ENCODE results near the gene VPS39.

VPS39 gene

DNA sequence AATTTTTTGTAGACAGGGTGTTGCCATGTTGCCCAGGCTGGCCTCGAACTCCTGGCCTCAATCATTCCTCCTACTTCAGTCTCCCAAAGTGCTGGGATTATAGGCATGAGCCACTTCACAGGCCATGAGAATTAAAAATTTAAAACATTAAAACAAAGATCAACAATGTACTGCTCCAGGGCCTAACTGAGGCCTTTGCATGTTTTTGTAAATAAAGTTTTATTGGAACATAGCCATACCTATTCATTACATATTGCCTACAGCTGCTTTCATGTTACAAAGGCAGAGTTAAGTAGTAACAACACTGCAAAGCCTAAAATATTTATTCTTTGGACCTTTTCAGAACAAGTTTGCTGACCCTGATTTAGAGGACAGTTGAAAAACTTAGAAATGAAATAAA, 9.6 kb downstream of the VPS39 start:
- DNase-seq (ENCODE audit: low read depth), result no peak

DNA sequence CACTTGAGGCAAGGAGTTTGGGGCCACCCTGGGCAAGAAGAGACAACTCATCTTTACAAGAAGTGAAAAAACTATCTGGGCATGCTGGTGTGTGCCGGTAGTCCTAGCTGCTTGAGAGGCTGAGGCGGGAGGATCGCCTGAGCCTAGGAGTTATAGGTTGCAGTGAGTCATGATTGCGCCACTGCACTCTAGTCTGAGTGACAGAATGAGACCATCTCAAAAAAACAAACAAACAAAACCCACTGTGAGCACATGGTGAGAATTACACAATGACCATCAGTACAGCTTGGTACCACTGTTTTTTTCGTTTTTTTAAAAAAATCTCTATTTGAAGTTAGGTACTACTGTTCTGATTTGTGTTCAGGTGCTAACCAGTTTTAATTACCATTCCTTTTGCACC, 13.6 kb downstream of the VPS39 start:
- no peak for DNase-seq (ENCODE audit: low read depth)

DNA sequence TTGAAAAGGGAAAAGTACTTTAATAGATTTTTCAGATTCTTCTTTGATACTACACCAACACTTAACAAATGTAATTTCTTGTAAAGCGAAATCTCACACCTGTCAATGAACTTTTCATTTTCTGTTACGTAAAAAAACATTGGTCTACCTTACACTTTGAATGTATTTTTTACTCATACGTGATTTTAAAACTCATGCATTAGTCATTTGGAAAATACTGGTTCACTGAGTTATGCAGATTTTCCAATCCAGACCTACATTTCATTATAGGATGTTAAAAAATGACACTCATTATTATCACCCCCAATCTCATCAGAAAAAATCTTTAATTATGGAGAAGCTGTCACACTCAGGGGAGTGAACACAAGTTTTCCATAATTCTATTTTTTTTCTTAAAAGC, 14.7 kb downstream of the VPS39 start:
- DNase-seq (ENCODE audit: low read depth), result no peak

DNA sequence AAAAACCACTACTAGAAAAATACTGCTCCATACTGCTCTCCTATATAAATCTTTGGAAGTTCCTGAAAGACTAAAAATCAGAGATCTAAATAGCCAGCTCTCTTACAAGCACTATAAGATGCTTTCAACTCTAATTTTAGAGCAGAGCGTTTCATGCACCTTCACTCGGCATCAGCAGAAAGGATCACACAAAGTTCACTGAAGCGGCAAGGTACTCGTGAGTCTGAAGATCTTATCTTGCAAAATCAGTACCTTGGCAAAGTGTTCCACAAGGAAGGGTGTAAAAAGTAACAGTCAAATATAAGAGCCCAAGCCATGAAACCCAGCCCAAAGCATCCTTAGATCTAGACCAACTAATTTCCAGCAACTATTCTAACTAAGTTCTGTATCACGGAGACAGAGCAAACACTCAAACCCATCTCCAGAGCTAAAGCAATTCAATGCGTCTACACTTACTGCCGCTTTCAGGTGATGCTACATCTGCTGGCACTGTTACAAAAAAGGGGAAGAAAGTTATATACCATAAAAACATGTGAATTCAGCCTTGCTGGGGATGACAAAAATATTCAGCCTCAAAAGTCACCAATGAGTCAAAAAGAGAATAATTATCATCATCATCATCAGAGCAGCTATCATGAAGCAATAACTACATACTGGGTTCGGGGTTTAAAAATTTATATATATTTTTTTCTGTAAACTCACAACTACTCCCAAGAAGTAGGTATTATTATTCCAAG, 16.3 kb downstream of the VPS39 start:
- DNase-seq (ENCODE audit: low read depth), result no peak

DNA sequence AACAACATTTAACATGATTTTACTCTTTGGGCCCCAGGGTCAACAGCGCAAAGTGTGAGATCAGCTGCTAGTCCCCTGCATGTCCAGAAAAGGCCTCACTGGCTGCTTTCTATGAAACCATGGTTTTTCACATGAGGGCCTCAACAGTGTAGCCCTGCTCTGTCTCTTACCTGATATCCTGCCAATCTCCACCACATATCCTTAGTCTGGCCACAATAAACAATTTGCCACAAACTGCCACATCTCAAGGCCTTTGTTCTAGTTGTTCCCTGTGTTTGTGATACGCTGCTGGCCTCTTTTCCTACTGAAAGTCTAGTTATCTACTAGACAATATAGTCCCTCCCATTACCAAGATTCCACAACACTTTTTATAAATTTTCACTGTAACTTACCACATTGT, 17.7 kb downstream of the VPS39 start:
- no peak for DNase-seq (ENCODE audit: low read depth)

DNA sequence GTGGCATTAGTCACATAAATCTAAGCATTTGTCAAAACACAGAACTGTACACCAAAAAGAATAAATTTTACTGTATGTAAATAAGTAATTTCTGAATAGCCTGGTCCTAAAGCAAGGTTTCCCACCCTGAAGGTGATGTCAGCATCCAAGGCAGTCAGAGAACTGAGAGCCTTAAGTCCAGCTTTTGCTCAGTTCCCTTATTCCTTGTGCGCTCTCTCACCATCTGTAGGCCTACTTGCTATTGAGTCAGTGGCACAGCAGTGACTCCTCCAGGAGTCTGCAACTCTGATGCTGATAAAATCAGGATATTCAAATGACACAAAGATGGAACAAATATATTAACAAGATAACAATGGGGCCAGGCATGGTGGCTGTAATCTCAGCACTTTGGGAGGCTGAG, 22.3 kb downstream of the VPS39 start:
- no peak for DNase-seq (ENCODE audit: low read depth)

DNA sequence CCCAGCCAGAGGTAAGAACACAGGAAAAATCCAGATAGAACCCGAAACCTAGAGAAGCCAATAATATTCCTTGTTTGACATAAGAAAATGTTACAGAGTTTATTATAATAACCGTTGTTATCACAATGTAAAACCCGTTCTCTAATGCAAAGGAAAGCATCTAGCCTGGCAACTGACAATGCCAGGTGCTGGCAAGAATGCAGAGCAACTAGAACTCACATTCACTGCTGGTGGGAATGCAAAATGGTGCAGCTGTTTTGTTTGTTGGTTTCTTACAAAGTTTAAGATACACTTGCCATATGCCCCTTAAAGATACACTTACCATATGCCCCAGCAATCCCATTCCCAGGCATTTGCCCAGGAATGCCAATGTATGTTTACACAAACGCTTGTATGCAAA, 23.4 kb downstream of the VPS39 start:
- DNase-seq (ENCODE audit: low read depth), result no peak

DNA sequence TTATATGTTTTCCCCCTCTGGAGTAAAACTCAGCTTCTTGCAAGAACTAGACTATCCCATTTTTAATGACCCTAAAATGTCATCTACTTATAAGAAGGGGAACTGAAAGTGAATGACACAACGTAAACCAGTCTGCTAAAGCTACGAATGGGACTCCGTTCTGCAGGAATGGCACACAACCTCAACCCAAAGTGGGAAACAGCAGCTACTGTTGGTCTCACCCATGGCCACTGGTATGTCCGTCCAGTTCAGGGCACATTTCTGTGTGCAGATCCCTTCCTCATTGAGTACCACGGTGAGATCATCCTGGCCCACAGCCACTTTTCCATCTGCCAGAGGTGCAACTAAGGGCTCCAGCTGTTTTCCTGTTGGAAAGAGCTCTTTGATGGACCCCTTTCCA, 23.8 kb downstream of the VPS39 start:
- DNase-seq (ENCODE audit: low read depth), result no peak

DNA sequence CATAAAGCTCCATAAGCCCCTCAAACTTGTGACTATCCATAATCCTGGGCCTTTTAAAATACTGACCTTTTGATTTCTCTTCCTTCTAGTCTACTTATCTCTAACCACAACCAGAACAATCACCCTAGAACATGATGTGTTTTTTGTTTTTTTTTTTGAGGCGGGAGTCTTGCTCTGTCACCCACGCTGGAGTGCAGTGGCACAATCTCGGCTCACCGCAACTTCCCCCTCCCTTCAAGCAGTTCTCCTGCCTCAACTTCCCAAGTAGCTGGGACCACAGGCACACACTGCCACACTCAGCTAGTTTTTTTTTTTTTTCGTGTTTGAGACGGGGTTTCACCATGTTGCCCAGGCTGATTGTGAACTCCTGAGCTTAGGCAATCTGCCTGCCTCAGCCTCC, 25.1 kb downstream of the VPS39 start:
- DNase-seq (ENCODE audit: low read depth), result no peak

DNA sequence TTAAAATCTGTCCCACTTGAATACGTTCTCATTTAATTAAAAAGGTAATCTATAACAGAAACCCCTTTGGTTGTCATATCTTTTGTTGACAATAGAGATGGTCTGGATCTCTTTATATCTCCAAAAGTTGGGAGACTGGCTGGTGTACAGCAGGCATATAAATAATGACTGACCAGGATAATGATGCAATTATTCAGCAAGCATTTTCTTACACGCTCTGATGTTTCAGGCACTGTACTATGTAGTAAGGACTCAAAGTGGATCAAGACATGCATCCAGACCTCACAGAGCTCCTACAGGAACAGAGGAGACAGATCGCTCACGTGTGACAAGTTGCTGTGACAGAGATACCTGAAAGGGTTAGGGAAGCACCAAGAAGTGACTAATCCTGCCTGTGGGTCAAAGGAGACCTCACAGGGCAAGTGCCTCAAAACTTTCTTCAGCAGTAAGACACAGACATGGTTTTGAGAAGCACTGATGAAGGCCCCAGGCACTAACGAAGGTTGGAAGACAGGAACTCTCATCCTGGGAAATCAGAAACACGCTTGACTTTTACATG, 25.7 kb downstream of the VPS39 start:
- DNase-seq (ENCODE audit: low read depth), result no peak

DNA sequence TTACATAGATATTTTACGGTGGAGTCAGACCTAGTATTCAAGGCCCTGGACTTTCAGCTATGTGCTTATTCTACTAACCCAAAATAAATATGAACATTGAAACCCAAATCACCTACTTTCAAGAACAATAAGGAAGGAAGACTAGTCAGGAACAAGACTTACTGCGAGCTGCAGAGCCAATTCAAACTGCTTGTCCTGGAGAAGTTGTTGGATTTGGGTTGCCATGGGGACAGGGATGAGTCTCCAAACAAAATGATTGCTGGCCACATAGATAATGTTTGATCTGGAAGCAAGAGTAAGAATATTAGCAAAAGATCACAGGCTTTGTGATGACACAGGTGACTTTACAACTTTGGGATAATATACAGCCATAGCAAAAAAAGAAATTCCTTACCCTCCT, 30.0 kb downstream of the VPS39 start:
- no peak for DNase-seq (ENCODE audit: low read depth)

DNA sequence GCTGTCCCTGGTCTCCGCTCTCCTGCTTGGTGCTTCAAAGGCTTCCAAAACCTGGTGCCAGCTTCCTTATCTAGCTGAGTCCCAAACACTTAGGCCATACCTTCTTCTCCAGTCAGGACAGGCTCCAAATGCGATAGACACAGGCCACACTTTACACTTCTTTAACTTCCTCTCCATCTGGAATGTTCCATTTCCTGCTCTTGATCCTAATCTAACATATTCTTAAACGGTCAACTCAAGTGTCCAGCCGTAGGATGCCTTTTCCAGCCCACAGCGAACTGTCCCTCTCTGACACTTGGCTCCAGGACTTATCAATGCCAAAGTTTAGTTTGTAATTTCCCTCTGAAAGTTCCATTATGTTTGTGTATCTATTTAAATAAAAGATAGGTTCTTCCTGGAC, 32.4 kb downstream of the VPS39 start:
- DNase-seq (ENCODE audit: low read depth), result no peak

DNA sequence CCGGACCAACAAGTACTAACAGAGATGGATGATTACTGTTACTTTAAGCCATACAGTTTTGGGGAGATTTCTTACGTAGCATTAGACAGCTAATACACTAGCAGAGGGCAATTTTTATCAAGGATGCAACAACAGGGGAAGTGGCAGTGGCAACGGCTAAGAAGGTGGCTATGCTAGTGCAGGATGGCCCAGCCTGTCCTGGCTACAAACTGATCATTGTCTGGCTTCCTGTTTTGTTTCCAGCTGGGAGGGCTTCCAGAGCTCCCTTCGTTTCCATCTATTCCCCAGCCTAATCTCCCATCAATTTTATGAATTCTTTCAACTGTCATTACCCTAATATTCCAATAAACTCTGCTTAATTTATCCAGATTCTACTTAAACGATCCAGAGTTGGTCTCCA, 35.6 kb downstream of the VPS39 start:
- no peak for DNase-seq (ENCODE audit: low read depth)

DNA sequence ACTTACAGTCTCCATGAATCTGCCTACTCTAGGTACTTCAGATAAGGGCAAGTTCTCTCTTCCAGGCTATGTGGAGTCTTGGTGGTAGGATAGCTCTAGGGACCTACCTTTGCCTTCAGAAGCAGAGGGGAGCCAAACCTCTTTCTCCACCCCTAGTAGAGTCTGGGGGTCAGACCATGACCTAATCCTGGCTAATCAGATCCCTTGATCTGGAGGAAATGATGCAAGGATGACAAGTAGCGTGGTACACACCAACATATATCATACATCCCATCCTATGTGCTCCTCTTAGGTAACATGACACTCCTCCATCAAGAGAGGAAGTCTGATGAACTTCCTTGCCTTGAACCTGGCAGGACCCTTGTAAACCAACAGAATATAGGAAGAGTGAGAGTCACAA, 36.3 kb downstream of the VPS39 start:
- no peak for DNase-seq (ENCODE audit: low read depth)

DNA sequence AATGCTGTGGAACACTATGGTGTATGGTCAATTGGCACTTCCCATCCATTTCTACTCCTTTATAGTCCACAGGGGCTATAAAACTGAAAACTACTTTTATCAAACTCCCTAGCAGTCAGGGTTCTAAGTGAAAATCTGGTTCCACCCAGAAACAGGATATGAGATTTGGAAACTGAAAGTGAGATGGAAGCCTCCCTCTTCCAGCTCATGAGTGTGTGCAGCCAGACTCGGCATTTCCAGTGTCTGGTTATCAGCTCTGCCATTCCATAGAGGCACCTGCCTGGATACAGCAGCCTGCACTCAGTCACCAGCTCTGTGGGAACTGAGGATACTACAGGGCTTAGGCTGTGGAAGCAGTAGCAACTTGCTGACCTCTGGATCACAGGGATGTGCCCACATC, 37.0 kb downstream of the VPS39 start:
- no peak for DNase-seq (ENCODE audit: low read depth)

DNA sequence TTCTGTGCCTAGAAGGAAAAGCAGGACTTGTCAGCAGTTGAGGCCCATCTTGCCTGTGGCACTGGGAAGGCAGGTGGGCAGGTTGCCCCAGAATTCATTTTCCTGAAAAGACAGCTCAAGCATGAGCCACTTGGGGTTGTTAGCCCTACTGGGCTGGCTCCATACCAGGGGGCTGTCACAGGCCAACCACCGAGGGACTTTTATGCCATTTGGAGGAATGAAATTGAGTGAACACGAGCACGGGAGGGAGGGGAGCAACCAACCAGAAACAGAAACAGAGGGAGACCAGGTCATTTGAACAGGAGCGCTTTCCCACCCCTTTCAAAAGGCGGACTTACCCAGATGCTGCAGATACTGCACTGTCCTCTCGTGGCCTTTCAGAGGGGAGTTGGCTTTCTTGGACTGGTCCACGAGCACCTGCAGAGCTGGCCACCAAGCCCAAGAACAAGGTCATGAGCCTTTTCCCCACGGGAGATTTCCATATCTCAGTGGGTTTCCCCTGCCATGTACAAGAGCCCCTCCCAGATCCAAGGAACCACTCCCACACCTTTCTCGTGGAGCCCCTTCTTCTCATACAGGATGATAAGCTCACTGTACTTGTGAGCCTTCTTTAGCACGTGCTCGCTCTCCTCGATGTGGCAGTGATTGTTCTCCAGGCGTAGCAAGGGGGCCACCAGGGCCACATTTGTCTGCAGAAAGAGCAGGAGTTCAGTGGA, 41.7 kb downstream of the VPS39 start:
- DNase-seq (ENCODE audit: low read depth), result no peak

DNA sequence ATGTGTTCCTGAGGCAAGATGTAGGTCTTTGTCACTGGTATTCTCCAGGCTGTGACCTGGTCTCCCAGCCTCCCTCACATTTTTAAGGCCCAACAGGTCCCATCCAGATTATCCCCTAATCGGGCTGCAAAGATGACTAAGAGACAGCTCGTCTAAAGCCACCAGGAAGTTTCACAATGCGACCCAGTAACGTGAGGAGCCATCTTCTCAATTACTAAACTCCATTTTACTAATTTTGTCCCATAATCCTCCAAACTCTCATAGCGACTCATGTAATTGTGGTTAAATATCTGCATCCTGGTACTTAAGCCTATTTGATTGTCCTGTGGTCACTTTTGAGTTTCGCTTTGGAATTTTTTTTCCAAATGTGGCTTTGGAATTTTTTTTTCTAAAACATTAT, 43.0 kb downstream of the VPS39 start:
- no peak for DNase-seq (ENCODE audit: low read depth)

DNA sequence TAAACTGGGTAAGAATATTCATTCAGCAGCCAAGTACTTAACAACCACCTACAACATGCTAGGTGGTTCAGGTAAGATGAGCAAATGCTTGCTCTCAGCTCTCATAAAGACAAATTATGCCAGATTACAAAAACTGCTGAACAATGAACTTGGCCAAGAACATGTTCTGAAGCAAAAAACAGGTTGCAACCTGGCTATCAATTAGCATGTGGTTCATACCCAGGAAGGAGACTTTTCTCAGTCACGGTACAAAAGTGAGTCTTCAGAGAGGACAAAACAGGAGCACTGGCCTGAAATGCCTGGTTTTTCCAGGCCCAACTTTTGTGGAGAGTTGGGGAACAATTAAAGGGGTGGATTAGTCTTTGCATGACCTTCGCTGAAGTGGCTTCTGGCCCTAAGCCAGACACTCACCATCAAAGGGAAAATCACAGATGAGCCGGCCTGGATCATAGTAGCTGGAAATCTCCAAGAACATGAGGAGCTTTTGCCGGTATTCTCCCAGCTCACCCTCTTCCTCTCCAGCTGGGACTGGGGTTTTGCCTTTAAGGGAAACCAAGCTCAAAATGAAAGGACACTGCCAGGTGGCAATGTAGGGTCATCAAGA, 44.1 kb downstream of the VPS39 start:
- DNase-seq (ENCODE audit: low read depth), result no peak

DNA sequence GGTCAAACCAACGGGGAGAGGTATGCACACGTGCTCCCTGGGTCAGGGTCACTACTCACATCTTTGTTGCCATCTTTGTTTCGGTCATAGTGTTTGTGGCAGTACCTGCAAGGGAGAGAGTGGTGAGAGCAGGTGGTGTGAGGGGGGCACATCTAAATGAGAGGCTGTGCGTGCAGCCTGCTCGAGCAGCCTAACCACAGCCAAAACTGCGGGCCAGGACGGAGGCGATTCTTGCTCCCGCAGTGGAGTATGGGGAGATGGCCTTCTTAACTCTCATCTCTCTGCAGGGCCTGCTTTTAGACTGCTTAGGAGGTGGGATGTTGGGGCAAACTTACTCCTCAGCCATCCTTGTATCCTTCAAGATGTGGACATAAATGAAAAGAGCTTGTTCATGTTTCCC, 44.8 kb downstream of the VPS39 start:
- no peak for DNase-seq (ENCODE audit: low read depth)

DNA sequence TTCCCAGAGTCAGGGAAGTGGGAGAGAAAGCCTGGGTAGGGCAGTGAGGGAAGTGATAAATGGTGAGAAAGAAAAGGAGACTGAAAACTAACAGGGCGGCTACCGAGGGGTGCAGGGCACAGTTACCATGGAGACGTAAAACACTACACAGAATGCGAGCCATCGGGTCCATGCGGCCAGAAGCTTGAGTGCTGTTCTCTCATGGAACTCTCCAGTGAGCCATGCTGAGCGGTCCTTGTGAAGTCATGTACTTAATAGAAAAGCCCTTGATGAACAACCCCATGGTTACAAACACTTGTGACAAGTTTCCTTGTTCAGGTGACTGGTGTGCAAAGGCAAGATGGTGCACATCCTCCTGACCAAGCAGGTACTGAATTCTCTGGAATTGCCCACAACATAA, 48.0 kb downstream of the VPS39 start:
- DNase-seq (ENCODE audit: low read depth), result no peak

DNA sequence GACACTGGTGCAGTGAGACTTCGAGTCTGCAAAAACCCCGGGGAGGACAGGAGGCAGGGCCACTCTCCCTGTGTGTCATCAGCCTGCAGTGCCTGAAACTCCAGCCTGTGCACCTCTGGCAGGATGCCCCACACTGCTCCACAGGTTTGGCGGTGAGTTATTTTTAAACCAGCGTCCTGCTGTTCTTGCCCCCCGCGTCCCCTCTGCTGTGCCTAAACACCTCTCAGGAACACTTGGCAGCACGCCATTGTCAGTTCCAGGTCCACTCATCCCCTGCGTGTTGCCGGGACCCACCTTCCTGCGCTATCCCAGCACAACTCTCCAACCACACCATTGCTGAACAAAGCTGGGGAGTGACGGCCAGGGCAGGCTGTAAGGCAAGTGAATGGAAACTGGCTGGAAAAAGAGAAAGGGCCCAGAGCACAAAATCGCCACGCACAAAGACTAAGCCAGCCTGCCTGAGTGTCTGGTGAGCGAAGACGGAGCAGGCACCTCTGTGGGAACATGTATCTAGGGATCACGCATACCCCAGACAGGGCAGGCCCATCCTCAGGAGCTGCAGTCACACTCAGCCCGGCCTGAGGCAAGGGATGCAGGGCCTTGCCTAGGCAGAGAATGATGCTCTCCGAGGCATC, 48.6 kb downstream of the VPS39 start:
- no peak for DNase-seq (ENCODE audit: low read depth)

DNA sequence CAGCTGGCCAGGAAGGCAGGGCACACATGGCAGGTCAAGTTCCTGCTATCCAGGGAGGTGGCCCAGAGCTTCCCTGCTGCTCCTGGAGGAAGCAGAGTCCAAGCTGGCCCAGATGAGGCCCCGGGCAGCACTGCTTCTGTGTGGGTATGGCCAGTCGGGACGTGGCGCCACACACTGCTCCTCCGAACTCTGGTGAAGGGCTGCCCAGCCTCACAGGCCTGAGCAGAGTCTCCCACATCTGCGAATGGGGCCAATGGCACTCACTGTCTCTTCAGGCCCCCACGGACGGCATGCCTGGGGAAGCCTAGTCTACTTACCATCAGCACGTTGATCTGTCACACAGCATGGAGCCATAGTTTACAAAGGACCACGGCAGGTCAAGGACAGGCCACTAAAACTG, 49.2 kb downstream of the VPS39 start:
- no peak for DNase-seq (ENCODE audit: low read depth)
